ENCODE data around the gene WIZ.

Gene WIZ

GRCh38 chr19:15448778-15449619 lies 757 bp downstream of the WIZ start (continued):
- TF ChIP-seq ZNF639 (tag by site-specific recombination; IDR thresholded peaks at IDR 0.05) (0 out of 2 replicates have a peak, but pooled peaks have one; percentile 30), ZNF548 (tag by site-specific recombination; IDR thresholded peaks at IDR 0.05) (no peak), ZNF404 (tag by site-specific recombination; IDR thresholded peaks at IDR 0.05) (no peak), ZNF48 (tag by site-specific recombination; IDR thresholded peaks at IDR 0.05) (no peak), KLF9 (tag by site-specific recombination; IDR thresholded peaks at IDR 0.05; ENCODE audit: low read depth) (peak; percentile 15; the same call in 1 of the 2 replicates), ZNF768 (tag by site-specific recombination; IDR thresholded peaks at IDR 0.05) (no peak), ZNF521 (tag by site-specific recombination; IDR thresholded peaks at IDR 0.05) (no peak), ZNF426 (tag by site-specific recombination; IDR thresholded peaks at IDR 0.05) (no peak), ZNF211 (tag by site-specific recombination; IDR thresholded peaks at IDR 0.05; ENCODE audit: low read depth) (no peak), ZNF645 (tag by site-specific recombination; IDR thresholded peaks at IDR 0.05) (no peak), ZBTB21 (tag by site-specific recombination; IDR thresholded peaks at IDR 0.05) (no peak), ZNF121 (tag by site-specific recombination; IDR thresholded peaks at IDR 0.05) (no peak), SP2 (tag by site-specific recombination; IDR thresholded peaks at IDR 0.05) (0 out of 2 replicates have a peak, but pooled peaks have one; percentile 4), MEIS1 (CRISPR knock-in tag; IDR thresholded peaks at IDR 0.05; ENCODE audit: borderline replicate concordance) (no peak), GLI2 (tag by site-specific recombination; IDR thresholded peaks at IDR 0.05; ENCODE audit: borderline replicate concordance, low read depth) (no peak), SP3 (tag by site-specific recombination; IDR thresholded peaks at IDR 0.05) (peak; percentile 22; the same call in 1 of the 2 replicates), ZNF658 (tag by site-specific recombination; IDR thresholded peaks at IDR 0.05) (no peak), ZNF677 (tag by site-specific recombination; IDR thresholded peaks at IDR 0.05) (no peak), ZNF214 (tag by site-specific recombination; IDR thresholded peaks at IDR 0.05; ENCODE audit: borderline replicate concordance) (no peak), GLIS1 (tag by site-specific recombination; IDR thresholded peaks at IDR 0.05) (peak; percentile 51), FEZF1 (tag by site-specific recombination; IDR thresholded peaks at IDR 0.05) (no peak), ZIC2 (tag by site-specific recombination; IDR thresholded peaks at IDR 0.05) (peak; percentile 71), ZBTB11 (tag by site-specific recombination; conservative IDR thresholded peaks at IDR 0.05; ENCODE audit: low read depth) (no peak), TCF7L2 (IDR thresholded peaks at IDR 0.05; ENCODE audit: borderline replicate concordance, low read depth, low read length) (no peak), MZF1 (tag by site-specific recombination; IDR thresholded peaks at IDR 0.05; ENCODE audit: borderline replicate concordance) (no peak), ZNF571 (tag by site-specific recombination; IDR thresholded peaks at IDR 0.05) (no peak), ZNF837 (tag by site-specific recombination; IDR thresholded peaks at IDR 0.05) (no peak), ZNF670 (tag by site-specific recombination; IDR thresholded peaks at IDR 0.05; ENCODE audit: low read depth) (no peak), ZNF76 (tag by site-specific recombination; IDR thresholded peaks at IDR 0.05; ENCODE audit: borderline replicate concordance, low read depth) (no peak), ZNF549 (tag by site-specific recombination; IDR thresholded peaks at IDR 0.05) (no peak), ZNF280D (tag by site-specific recombination; IDR thresholded peaks at IDR 0.05) (no peak)

Measured in HEK293 (cell line).